ENCODE data around the gene HBEGF. TPM values are rescaled to one million over a fixed set of nuclear protein-coding genes. Genes with fewer than 3 reads are reported as not detected.

The HBEGF gene
- total RNA-seq, 1 experiment from 2014 or later, result 2.4 TPM

- no peaks in the 10 kb centered on the region for H3K9me3 ChIP-seq (ENCODE audit: control insufficient read depth, low read depth, low read length)
- no peak overlapping the region for H4K8ac ChIP-seq (replicated peaks; ENCODE audit: insufficient read length, low read depth, low read length)
- no peak overlapping the region for H2BK20ac ChIP-seq (ENCODE audit: low read depth, low read length, poor library complexity, severe bottlenecking)
- H3K4me2 ChIP-seq (ENCODE audit: insufficient read depth, insufficient read length, low read length), result peak overlapping the region; percentile 54
- no peak overlapping the region for H3K56ac ChIP-seq (ENCODE audit: insufficient read length, low read depth, low read length)
- H3K27me3 ChIP-seq (ENCODE audit: insufficient read depth, low read length), result no peaks in the 10 kb centered on the region
- peaks cover 7 to 19% of the 10 kb centered on the region in 2 experiments for H3K4me1 Mint-ChIP-seq
- H3K27me3 Mint-ChIP-seq (ENCODE audit: low read depth), result peaks cover 10% of the 10 kb centered on the region
- H3K9me3 Mint-ChIP-seq, result no peaks in the 10 kb centered on the region
- no peak overlapping the region for H3K27ac ChIP-seq (ENCODE audit: insufficient read length, low read depth, low read length)
- peak overlapping the region; percentile 79 to 80 for H3K4me3 Mint-ChIP-seq
- no peak overlapping the region for H2AK5ac ChIP-seq (ENCODE audit: insufficient read length, low read length)
- H3K36me3 Mint-ChIP-seq (ENCODE audit: insufficient read depth in 1 of 3, low read depth in 3 of 3), result no peaks in the 10 kb centered on the region
- H4K5ac ChIP-seq (ENCODE audit: insufficient read length, low read depth, low read length), result no peak overlapping the region
- H3K4me1 ChIP-seq (ENCODE audit: insufficient read depth, low read length), result no peaks in the 10 kb centered on the region; the same call in 1 of the 2 replicates
- H3K14ac ChIP-seq (ENCODE audit: insufficient read depth, low read length), result peak overlapping the region; percentile 90; the same call in 1 of the 2 replicates
- H3K4ac ChIP-seq (ENCODE audit: low read depth, low read length), result no peak overlapping the region
- no peaks in the 10 kb centered on the region for H3K79me1 ChIP-seq (ENCODE audit: insufficient read depth, low read depth, low read length, poor library complexity, severe bottlenecking)
- H2BK12ac ChIP-seq (ENCODE audit: insufficient read length, low read depth, low read length), result no peak overlapping the region
- no peaks in the 10 kb centered on the region for H3K79me2 ChIP-seq (ENCODE audit: insufficient read depth, low read length)
- H3K18ac ChIP-seq (ENCODE audit: insufficient read length, low read depth, low read length), result peak overlapping the region; percentile 79
- H2BK15ac ChIP-seq (ENCODE audit: low read depth, low read length), result no peak overlapping the region
- no CpG with 5 or more reads among the region's 20 CpGs for WGBS (ENCODE audit: extremely low coverage, insufficient read length, low lambda C conversion rate)
- H3K23ac ChIP-seq (ENCODE audit: insufficient read length, low read depth, low read length), result no peak overlapping the region
- peaks cover 4% of the 10 kb centered on the region for H3K23me2 ChIP-seq (ENCODE audit: insufficient read length, low read depth, low read length, poor library complexity, severe bottlenecking)
- H3T11ph ChIP-seq (ENCODE audit: low read length), result no peak overlapping the region
- H4K91ac ChIP-seq (ENCODE audit: insufficient read length, low read depth, low read length), result no peak overlapping the region
- no peak overlapping the region for H3K27ac Mint-ChIP-seq
- no peak overlapping the region for H2BK5ac ChIP-seq (ENCODE audit: insufficient read length, low read length)
- H3K9ac ChIP-seq (ENCODE audit: extremely low read depth, insufficient read length, low read length), result peak overlapping the region; percentile 32
- no peak for DNase-seq
- H2AFZ ChIP-seq (ENCODE audit: low read length), result no peak overlapping the region
- no peak overlapping the region for H2BK120ac ChIP-seq (ENCODE audit: low read depth, low read length, poor library complexity, severe bottlenecking)
- TF ChIP-seq CTCF (conservative IDR thresholded peaks at IDR 0.05), result no peak
- H4K20me1 ChIP-seq (ENCODE audit: control insufficient read depth, insufficient read depth, insufficient read length), result no peaks in the 10 kb centered on the region
Observed at GRCh38 chr5:140363631-140364471, 17.4 kb upstream of the HBEGF start.

Data from H9 (cell line).